ENCODE results near the gene ZNF497. TPM values are rescaled to one million over a fixed set of nuclear protein-coding genes. Genes with fewer than 3 reads are reported as not detected.
A peak's percentile ranks its signal among the peaks of the same experiment; 100 is the strongest.

ZNF497 gene
- polyA plus RNA-seq, 1 of the 3 experiments (the other 2 are of a cell fraction) = 1.1 TPM

DNA sequence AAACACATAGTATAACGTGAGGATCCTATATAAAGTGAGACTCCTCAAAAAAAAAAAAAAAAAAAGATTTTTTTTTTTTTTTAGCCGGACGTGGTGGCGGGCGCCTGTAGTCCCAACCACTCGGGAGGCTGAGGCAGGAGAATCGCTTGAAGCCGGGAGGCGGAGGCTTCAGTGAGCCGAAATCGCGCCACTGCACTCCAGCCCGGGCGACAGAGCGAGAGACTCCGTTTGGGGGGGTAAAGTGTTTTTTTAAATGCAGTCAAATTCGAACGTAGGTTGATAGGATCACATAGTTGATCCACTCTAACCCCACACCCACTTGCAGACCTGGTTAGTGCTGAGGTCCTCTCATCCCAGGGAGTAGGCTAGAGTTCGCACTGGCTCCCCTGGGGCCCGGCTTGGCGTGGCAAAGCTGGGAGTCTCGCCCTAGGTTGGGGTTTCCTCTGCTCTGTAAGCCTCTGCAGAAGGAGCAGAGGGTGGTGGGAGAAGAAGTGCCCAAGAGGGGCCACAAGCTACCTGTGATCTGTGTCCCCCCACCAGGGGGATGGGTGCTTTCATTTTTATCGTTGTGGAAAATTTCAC, 39.4 kb upstream of the ZNF497 start (continued):
- TF ChIP-seq, protein P1, sequence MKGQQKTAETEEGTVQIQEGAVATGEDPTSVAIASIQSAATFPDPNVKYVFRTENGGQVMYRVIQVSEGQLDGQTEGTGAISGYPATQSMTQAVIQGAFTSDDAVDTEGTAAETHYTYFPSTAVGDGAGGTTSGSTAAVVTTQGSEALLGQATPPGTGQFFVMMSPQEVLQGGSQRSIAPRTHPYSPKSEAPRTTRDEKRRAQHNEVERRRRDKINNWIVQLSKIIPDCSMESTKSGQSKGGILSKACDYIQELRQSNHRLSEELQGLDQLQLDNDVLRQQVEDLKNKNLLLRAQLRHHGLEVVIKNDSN (IDR thresholded peaks at IDR 0.05; ENCODE audit: borderline replicate concordance, low read depth) = no peak
- TF ChIP-seq RAD21 (IDR thresholded peaks at IDR 0.05; ENCODE audit: low read length) (no peak), MXI1 (IDR thresholded peaks at IDR 0.05; ENCODE audit: low read depth, low read length) (no peak), SIN3A (IDR thresholded peaks at IDR 0.05; ENCODE audit: borderline replicate concordance, low read depth, low read length) (no peak), MEF2A (IDR thresholded peaks at IDR 0.05; ENCODE audit: borderline replicate concordance, low read depth) (no peak), RXRA (IDR thresholded peaks at IDR 0.05; ENCODE audit: borderline replicate concordance, low read depth) (no peak), EZH2phosphoT487 (IDR thresholded peaks at IDR 0.05; ENCODE audit: borderline replicate concordance, low read depth) (no peak), RCOR1 (IDR thresholded peaks at IDR 0.05; ENCODE audit: low read length) (no peak), NFIC (IDR thresholded peaks at IDR 0.05; ENCODE audit: borderline replicate concordance) (no peak), FOXM1 (IDR thresholded peaks at IDR 0.05; ENCODE audit: low read depth) (no peak), NRF1 (IDR thresholded peaks at IDR 0.05; ENCODE audit: low read depth, low read length) (no peak), EP300 (IDR thresholded peaks at IDR 0.05; ENCODE audit: borderline replicate concordance in 1 of 2, low read depth in 1 of 2, low read length in 1 of 2) (no peak), SMC3 (IDR thresholded peaks at IDR 0.05; ENCODE audit: low read depth, low read length) (no peak)
- TF ChIP-seq, protein P2, sequence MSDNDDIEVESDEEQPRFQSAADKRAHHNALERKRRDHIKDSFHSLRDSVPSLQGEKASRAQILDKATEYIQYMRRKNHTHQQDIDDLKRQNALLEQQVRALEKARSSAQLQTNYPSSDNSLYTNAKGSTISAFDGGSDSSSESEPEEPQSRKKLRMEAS (IDR thresholded peaks at IDR 0.05; ENCODE audit: low read depth) = no peak
- TF ChIP-seq, protein P3, sequence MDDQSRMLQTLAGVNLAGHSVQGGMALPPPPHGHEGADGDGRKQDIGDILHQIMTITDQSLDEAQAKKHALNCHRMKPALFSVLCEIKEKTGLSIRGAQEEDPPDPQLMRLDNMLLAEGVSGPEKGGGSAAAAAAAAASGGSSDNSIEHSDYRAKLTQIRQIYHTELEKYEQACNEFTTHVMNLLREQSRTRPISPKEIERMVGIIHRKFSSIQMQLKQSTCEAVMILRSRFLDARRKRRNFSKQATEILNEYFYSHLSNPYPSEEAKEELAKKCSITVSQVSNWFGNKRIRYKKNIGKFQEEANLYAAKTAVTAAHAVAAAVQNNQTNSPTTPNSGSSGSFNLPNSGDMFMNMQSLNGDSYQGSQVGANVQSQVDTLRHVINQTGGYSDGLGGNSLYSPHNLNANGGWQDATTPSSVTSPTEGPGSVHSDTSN (IDR thresholded peaks at IDR 0.05) = no peak

DNA sequence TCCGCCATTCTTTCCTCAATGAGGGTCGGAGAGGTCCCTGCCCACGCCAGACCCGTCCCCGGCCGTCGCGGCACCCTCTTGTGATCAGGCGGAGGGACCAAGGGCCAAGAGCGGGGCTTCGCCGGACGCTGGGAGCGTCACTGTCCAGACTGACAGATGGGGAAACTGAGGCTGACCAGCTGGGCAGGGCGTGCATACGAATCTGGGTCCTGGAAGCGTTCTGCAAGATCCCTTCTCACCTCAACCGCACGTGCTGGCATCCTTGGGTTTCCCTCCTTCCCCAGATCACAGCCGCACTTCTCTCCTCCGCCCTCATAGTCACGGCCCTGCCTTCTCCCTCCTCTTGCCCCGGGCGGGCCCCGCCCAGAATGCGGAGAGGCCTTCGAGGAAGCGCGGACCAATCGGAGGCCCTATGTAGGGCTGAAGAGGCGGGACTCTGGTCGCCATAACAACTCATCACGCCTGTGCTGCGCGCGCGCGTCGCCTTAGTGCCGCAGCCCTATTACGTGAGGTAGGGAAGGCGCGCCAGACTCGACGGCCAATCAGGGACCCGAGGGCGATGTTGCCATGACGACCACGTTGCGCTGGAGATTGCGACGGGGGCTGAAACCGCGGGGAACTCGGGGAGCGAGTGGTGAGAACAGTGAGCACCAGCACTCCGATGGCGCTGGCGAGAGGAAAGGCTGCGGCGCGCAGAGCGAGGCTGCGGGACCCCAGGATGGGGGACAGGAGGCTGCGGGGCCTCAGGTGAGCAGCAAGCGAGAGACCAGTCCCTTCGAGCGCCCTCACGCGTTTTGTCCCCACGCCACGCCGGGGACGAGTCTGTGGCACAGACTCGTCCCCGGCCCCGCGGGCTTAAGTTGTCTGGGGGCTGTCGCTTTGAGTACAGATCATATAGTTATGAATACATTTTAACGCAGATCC, 38.6 kb upstream of the ZNF497 start:
- H3K4me2 ChIP-seq = peak overlapping the region; percentile 100
- H3K4me3 ChIP-seq (ENCODE audit: low read depth in 2 of 2, low read length in 1 of 2) = peak overlapping the region; percentile 71 to 83
- CTCF ChIA-PET = no interaction called here
- H3K4me1 ChIP-seq (ENCODE audit: control insufficient read depth in 1 of 2, insufficient read depth in 2 of 2, low read depth in 1 of 2, low read length in 1 of 2) = peaks cover 6 to 20% of the 10 kb centered on the region in 2 experiments; a peak in 2 of 4 replicates
- H3K9me2 ChIP-seq = no peaks in the 10 kb centered on the region
- no peaks in the 10 kb centered on the region for H3K27me3 ChIP-seq (ENCODE audit: insufficient read depth)
- H3F3A ChIP-seq (replicated peaks; ENCODE audit: insufficient read depth) = peaks cover 19% of the 10 kb centered on the region
- H3K9ac ChIP-seq = peak overlapping the region; percentile 77
- POLR2A ChIA-PET = interaction anchor here (1.6 kb wide), 1 partner anchor 39 kb away, joined by 6 read pairs; the partner anchor contains the start of gene ZNF497
- H4K20me1 ChIP-seq (ENCODE audit: insufficient read depth) = no peaks in the 10 kb centered on the region
- H3K79me2 ChIP-seq (ENCODE audit: insufficient read depth) = peaks cover 17% of the 10 kb centered on the region
- no peaks in the 10 kb centered on the region for H3K36me3 ChIP-seq (replicated peaks in 1 of 2; ENCODE audit: control insufficient read depth in 1 of 2, insufficient read depth in 2 of 2, low read length in 1 of 2)
- H3K9me3 ChIP-seq = no peaks in the 10 kb centered on the region
- peak overlapping the region; percentile 89 for H2AFZ ChIP-seq (ENCODE audit: low read depth)
- 3% methylated on average over 66 of the region's 80 CpGs for WGBS (ENCODE audit: low lambda C conversion rate)
- peak overlapping the region; percentile 75 to 87; a peak in 3 of 4 replicates for H3K27ac ChIP-seq (ENCODE audit: low read depth in 2 of 2, low read length in 1 of 2)
- peak; percentile 97 for DNase-seq
- TF ChIP-seq, protein P4, sequence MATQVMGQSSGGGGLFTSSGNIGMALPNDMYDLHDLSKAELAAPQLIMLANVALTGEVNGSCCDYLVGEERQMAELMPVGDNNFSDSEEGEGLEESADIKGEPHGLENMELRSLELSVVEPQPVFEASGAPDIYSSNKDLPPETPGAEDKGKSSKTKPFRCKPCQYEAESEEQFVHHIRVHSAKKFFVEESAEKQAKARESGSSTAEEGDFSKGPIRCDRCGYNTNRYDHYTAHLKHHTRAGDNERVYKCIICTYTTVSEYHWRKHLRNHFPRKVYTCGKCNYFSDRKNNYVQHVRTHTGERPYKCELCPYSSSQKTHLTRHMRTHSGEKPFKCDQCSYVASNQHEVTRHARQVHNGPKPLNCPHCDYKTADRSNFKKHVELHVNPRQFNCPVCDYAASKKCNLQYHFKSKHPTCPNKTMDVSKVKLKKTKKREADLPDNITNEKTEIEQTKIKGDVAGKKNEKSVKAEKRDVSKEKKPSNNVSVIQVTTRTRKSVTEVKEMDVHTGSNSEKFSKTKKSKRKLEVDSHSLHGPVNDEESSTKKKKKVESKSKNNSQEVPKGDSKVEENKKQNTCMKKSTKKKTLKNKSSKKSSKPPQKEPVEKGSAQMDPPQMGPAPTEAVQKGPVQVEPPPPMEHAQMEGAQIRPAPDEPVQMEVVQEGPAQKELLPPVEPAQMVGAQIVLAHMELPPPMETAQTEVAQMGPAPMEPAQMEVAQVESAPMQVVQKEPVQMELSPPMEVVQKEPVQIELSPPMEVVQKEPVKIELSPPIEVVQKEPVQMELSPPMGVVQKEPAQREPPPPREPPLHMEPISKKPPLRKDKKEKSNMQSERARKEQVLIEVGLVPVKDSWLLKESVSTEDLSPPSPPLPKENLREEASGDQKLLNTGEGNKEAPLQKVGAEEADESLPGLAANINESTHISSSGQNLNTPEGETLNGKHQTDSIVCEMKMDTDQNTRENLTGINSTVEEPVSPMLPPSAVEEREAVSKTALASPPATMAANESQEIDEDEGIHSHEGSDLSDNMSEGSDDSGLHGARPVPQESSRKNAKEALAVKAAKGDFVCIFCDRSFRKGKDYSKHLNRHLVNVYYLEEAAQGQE (IDR thresholded peaks at IDR 0.05; ENCODE audit: low read depth, low read length) = no peak
- no peak for TF ChIP-seq RCOR1 (IDR thresholded peaks at IDR 0.05; ENCODE audit: low read length)
- TF ChIP-seq, protein P5, sequence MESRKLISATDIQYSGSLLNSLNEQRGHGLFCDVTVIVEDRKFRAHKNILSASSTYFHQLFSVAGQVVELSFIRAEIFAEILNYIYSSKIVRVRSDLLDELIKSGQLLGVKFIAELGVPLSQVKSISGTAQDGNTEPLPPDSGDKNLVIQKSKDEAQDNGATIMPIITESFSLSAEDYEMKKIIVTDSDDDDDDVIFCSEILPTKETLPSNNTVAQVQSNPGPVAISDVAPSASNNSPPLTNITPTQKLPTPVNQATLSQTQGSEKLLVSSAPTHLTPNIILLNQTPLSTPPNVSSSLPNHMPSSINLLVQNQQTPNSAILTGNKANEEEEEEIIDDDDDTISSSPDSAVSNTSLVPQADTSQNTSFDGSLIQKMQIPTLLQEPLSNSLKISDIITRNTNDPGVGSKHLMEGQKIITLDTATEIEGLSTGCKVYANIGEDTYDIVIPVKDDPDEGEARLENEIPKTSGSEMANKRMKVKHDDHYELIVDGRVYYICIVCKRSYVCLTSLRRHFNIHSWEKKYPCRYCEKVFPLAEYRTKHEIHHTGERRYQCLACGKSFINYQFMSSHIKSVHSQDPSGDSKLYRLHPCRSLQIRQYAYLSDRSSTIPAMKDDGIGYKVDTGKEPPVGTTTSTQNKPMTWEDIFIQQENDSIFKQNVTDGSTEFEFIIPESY (IDR thresholded peaks at IDR 0.05; ENCODE audit: borderline replicate concordance, low read depth) = no peak
- no peak for TF ChIP-seq GATA2 (CRISPR knock-in tag; IDR thresholded peaks at IDR 0.05)
- no peak for TF ChIP-seq FOXM1 (IDR thresholded peaks at IDR 0.05; ENCODE audit: low read depth)
- no peak for TF ChIP-seq JUND (IDR thresholded peaks at IDR 0.05)
- TF ChIP-seq FOXJ3 (CRISPR knock-in tag; IDR thresholded peaks at IDR 0.05) = no peak
- no peak for TF ChIP-seq SMC3 (IDR thresholded peaks at IDR 0.05; ENCODE audit: low read depth, low read length)
- no peak for TF ChIP-seq NFIC (IDR thresholded peaks at IDR 0.05; ENCODE audit: borderline replicate concordance)
- TF ChIP-seq EP300 (IDR thresholded peaks at IDR 0.05; ENCODE audit: borderline replicate concordance in 1 of 2, low read depth in 1 of 2, low read length in 1 of 2) = 0 out of 4 replicates have a peak, but pooled peaks of 1 of the 2 experiments have one; percentile 29
- peak; percentile 75; the same call in 1 of the 2 replicates for TF ChIP-seq TAF1 (IDR thresholded peaks at IDR 0.05; ENCODE audit: borderline replicate concordance, low read depth, low read length)

Measured in SK-N-SH (cell line).